Naive thymus-derived CD8-positive, alpha-beta T cell (primary cell): ENCODE results near the gene RRP1B. TPM values are rescaled to one million over a fixed set of nuclear protein-coding genes. Genes with fewer than 3 reads are reported as not detected.
A peak's percentile ranks its signal among the peaks of the same experiment; 100 is the strongest.

Experiments
- ATAC-seq, 2 donors: fragments of 150-1000 bp; cut with Tn5 transposase in 1 of 2; sonication (Bioruptor Pico), chemical (Tn5 transposase) in 1 of 2; 1 replicate in 1 of 2; 2 replicates in 1 of 2; pipeline ENCODE4 v1.10.0; 2021; ENCODE audit warnings: mild to moderate bottlenecking in 2 of 2, moderate library complexity in 2 of 2
- POLR2A ChIA-PET: fragments of 350-600 bp; sonication (Branson Sonifier 250); formaldehyde crosslinking; loops from one replicate; lab custom pipeline; 2021; ENCODE audit warnings: antibody characterized with exemption; lab: Charles Lee
- DNase-seq, 10 donors: peaks; one replicate each; pipeline versions ENCODE4 v3.0.0 to v3.0.0-alpha.2; 2020 to 2022
- H3K27ac Mint-ChIP-seq, 10 donors: one replicate each; pipeline ENCODE4 v1.8.0; 2020 to 2022; ENCODE audit warnings: mild to moderate bottlenecking in 10 of 10, mixed read lengths in 10 of 10, moderate library complexity in 4 of 10, inconsistent platforms in 1 of 10
- H3K27me3 Mint-ChIP-seq, 5 donors: one replicate each; pipeline ENCODE4 v1.8.0; 2021 to 2022; ENCODE audit warnings: mixed read lengths in 5 of 5
- H3K36me3 Mint-ChIP-seq, 3 donors: one replicate each; pipeline ENCODE4 v1.8.0; 2020 to 2022; ENCODE audit warnings: mixed read lengths in 3 of 3, mild to moderate bottlenecking in 2 of 3, inconsistent platforms in 1 of 3
- H3K4me1 Mint-ChIP-seq, 4 donors: one replicate each; pipeline ENCODE4 v1.8.0; 2021 to 2022; ENCODE audit warnings: mixed read lengths in 4 of 4
- H3K4me3 Mint-ChIP-seq, 10 donors: one replicate each; pipeline ENCODE4 v1.8.0; 2020 to 2022; ENCODE audit warnings: mild to moderate bottlenecking in 10 of 10, mixed read lengths in 10 of 10, moderate library complexity in 6 of 10, inconsistent platforms in 1 of 10
- H3K9me3 Mint-ChIP-seq, 9 donors: one replicate each; pipeline ENCODE4 v1.8.0; 2020 to 2022; ENCODE audit warnings: mixed read lengths in 9 of 9, mild to moderate bottlenecking in 3 of 9, inconsistent platforms in 1 of 9, moderate library complexity in 1 of 9
- polyA plus RNA-seq, 3 donors: library from polyadenylated mRNA; unstranded; fragments of 300-500 nt; fragmentation: Illumina TruSeq; gene quantifications; one replicate each; pipeline ENCODE4 v1.2.3, GENCODE V29; 2021
- total RNA-seq, 8 experiments: library from RNA in 2 of 8; stranded (reverse) in 2 of 8; gene quantifications; one replicate each; pipeline ENCODE4 v1.2.3 and lab custom pipeline; 2021 to 2026

RRP1B gene
- total and polyA plus RNA-seq, 5 experiments from 2014 or later, result 29.0 to 48.4 (median 39.6) TPM

GRCh38 chr21:43716376-43717165, 57.2 kb downstream of the RRP1B start:
- Mint-ChIP-seq H3K36me3 (no peaks in the 10 kb centered on the region), H3K4me3 (peak overlapping the region in 3 of 10 donors; percentile 53 to 89 (median 74)), H3K27ac (peak overlapping the region in 7 of 10 donors; percentile 27 to 71 (median 48)), H3K27me3 (no peaks in the 10 kb centered on the region), H3K4me1 (peaks cover 7 to 33% (median 23%) of the 10 kb centered on the region in 4 donors), H3K9me3 (no peaks in the 10 kb centered on the region)
- DNase-seq (no peak), ATAC-seq (no peak)
- POLR2A ChIA-PET, result interaction anchor here (1.1 kb wide), 1 partner anchor 57 kb away, joined by 3 read pairs; the partner anchor contains the start of gene RRP1B

- Mint-ChIP-seq H3K36me3 (no peaks in the 10 kb centered on the region), H3K9me3 (no peaks in the 10 kb centered on the region), H3K4me1 (peaks cover 12 to 39% (median 29%) of the 10 kb centered on the region in 4 donors), H3K27ac (peak overlapping the region in 9 of 10 donors; percentile 40 to 93 (median 71)), H3K4me3 (peak overlapping the region; percentile 49 to 89 (median 83)), H3K27me3 (no peaks in the 10 kb centered on the region)
- POLR2A ChIA-PET, result interaction anchor here (1.1 kb wide), 1 partner anchor 58 kb away, joined by 3 read pairs; the partner anchor contains the start of gene RRP1B
- ATAC-seq (no peak), DNase-seq (no peak)
Measured at GRCh38 chr21:43717166-43717853, 58.0 kb downstream of the RRP1B start.

- H3K27ac Mint-ChIP-seq, result peak overlapping the region; percentile 40 to 93 (median 79)
- DNase-seq (no peak), ATAC-seq (no peak)
- H3K4me1 Mint-ChIP-seq, result peaks cover 16 to 39% (median 34%) of the 10 kb centered on the region in 4 donors
- no peaks in the 10 kb centered on the region for H3K27me3 Mint-ChIP-seq
- no peaks in the 10 kb centered on the region for H3K9me3 Mint-ChIP-seq
- H3K36me3 Mint-ChIP-seq, result no peaks in the 10 kb centered on the region
- peak overlapping the region; percentile 79 to 89 (median 84) for H3K4me3 Mint-ChIP-seq
- POLR2A ChIA-PET, result interaction anchor here (0.6 kb wide), 1 partner anchor 25 kb away, joined by 3 read pairs; no protein-coding TSS in a partner anchor
Measured at GRCh38 chr21:43717967-43718871, 58.9 kb downstream of the RRP1B start.

GRCh38 chr21:43718872-43719747, 59.8 kb downstream of the RRP1B start, which contains the start of gene PDXK:
PDXK (plus strand) TSS chr21:43719129; CDS start chr21:43719295, 166 bp downstream.
- H3K4me3 Mint-ChIP-seq, result peak within 1 kb of the TSS; percentile 79 to 90 (median 84)
- ATAC-seq (peak; percentile 80 to 85), DNase-seq (peak; percentile 63 to 84 (median 74))
- no peaks in the 10 kb centered on the region for H3K9me3 Mint-ChIP-seq
- peak within 1 kb of the TSS; percentile 58 to 93 (median 79) for H3K27ac Mint-ChIP-seq
- H3K4me1 Mint-ChIP-seq, result peaks cover 16 to 39% (median 34%) of the 10 kb centered on the region in 4 donors
- POLR2A ChIA-PET, result interaction anchor here (0.6 to 2.3 kb wide), 5 partner anchors 9 to 59 kb away, joined by 3 to 15 read pairs (median 4); no protein-coding TSS in a partner anchor
- H3K27me3 Mint-ChIP-seq, result no peaks in the 10 kb centered on the region
- H3K36me3 Mint-ChIP-seq, result peaks cover 0 to 5% (median 0%) of the 10 kb centered on the region in 3 donors

- Mint-ChIP-seq H3K27me3 (no peaks in the 10 kb centered on the region), H3K27ac (peak overlapping the region in 9 of 10 donors; percentile 22 to 88 (median 74)), H3K4me1 (peaks cover 16 to 40% (median 35%) of the 10 kb centered on the region in 4 donors), H3K36me3 (peaks cover 0 to 5% (median 0%) of the 10 kb centered on the region in 3 donors), H3K4me3 (peak overlapping the region; percentile 75 to 90 (median 82)), H3K9me3 (no peaks in the 10 kb centered on the region)
- ATAC-seq (no peak), DNase-seq (peak in 2 of 10 donors; percentile 12 to 25)
- POLR2A ChIA-PET, result interaction anchor here (0.5 to 2.3 kb wide), 8 partner anchors 8 to 589 kb away, joined by 3 to 15 read pairs (median 4); no protein-coding TSS in a partner anchor
Measured at GRCh38 chr21:43719748-43720538, 60.6 kb downstream of the RRP1B start.

GRCh38 chr21:43720539-43721166, 61.3 kb downstream of the RRP1B start:
- Mint-ChIP-seq H3K27me3 (no peaks in the 10 kb centered on the region), H3K36me3 (peaks cover 0 to 5% (median 0%) of the 10 kb centered on the region in 3 donors), H3K4me1 (peaks cover 18 to 47% (median 39%) of the 10 kb centered on the region in 4 donors), H3K9me3 (no peaks in the 10 kb centered on the region), H3K27ac (peak overlapping the region; percentile 16 to 88 (median 63)), H3K4me3 (peak overlapping the region; percentile 75 to 90 (median 82))
- POLR2A ChIA-PET, result interaction anchor here (0.5 to 2.3 kb wide), 5 partner anchors 8 to 588 kb away, joined by 3 to 15 read pairs (median 3); no protein-coding TSS in a partner anchor
- ATAC-seq (no peak), DNase-seq (no peak)

- DNase-seq (no peak), ATAC-seq (no peak)
- H3K27me3 Mint-ChIP-seq, result no peaks in the 10 kb centered on the region
- H3K4me3 Mint-ChIP-seq, result peak overlapping the region; percentile 75 to 90 (median 82)
- peak overlapping the region in 4 of 10 donors; percentile 16 to 88 (median 78) for H3K27ac Mint-ChIP-seq
- peaks cover 22 to 53% (median 43%) of the 10 kb centered on the region in 4 donors for H3K4me1 Mint-ChIP-seq
- no peaks in the 10 kb centered on the region for H3K9me3 Mint-ChIP-seq
- POLR2A ChIA-PET, result interaction anchor here (1.4 to 2.3 kb wide), 2 partner anchors 7 to 49 kb away, joined by 3 to 15 read pairs; no protein-coding TSS in a partner anchor
- H3K36me3 Mint-ChIP-seq, result peaks cover 0 to 5% (median 0%) of the 10 kb centered on the region in 3 donors
Measured at GRCh38 chr21:43721206-43721605, 61.8 kb downstream of the RRP1B start.

- peak overlapping the region in 5 of 10 donors; percentile 12 to 90 (median 42) for H3K4me3 Mint-ChIP-seq
- DNase-seq (no peak), ATAC-seq (no peak)
- H3K27me3 Mint-ChIP-seq, result no peaks in the 10 kb centered on the region
- no peaks in the 10 kb centered on the region for H3K9me3 Mint-ChIP-seq
- POLR2A ChIA-PET, result interaction anchor here (0.6 kb wide), 1 partner anchor 38 kb away, joined by 4 read pairs; no protein-coding TSS in a partner anchor
- H3K36me3 Mint-ChIP-seq, result peaks cover 0 to 5% (median 0%) of the 10 kb centered on the region in 3 donors
- peaks cover 26 to 52% (median 49%) of the 10 kb centered on the region in 4 donors for H3K4me1 Mint-ChIP-seq
- peak overlapping the region in 2 of 10 donors; percentile 35 to 79 for H3K27ac Mint-ChIP-seq
Measured at GRCh38 chr21:43721939-43722338, 62.6 kb downstream of the RRP1B start.

GRCh38 chr21:43723648-43724047, 64.3 kb downstream of the RRP1B start:
- Mint-ChIP-seq H3K9me3 (no peaks in the 10 kb centered on the region), H3K4me1 (peaks cover 35 to 63% (median 61%) of the 10 kb centered on the region in 4 donors), H3K36me3 (peaks cover 0 to 5% (median 0%) of the 10 kb centered on the region in 3 donors), H3K4me3 (no peak overlapping the region), H3K27me3 (no peaks in the 10 kb centered on the region), H3K27ac (no peak overlapping the region)
- POLR2A ChIA-PET, result no interaction called here
- DNase-seq (no peak), ATAC-seq (no peak)
